ENCODE measurements around the gene SKAP1.

The SKAP1 gene

GRCh38 chr17:48444516-48445247 is 14.7 kb upstream of the SKAP1 start:
- Histone ChIP-seq H3K4me1 (ENCODE audit: insufficient read depth, low read length) (no peaks in the 10 kb centered on the region), H3K9ac (ENCODE audit: low read length) (no peak overlapping the region), H3K27ac (ENCODE audit: low read depth, low read length) (no peak overlapping the region), H3K4me3 (ENCODE audit: low read depth in 1 of 2, low read length in 2 of 2) (no peak overlapping the region), H3K36me3 (ENCODE audit: insufficient read depth, low read length) (no peaks in the 10 kb centered on the region), H3K27me3 (ENCODE audit: control insufficient read depth in 1 of 2, insufficient read depth in 2 of 2, low read length in 2 of 2) (no peaks in the 10 kb centered on the region), H3K9me3 (ENCODE audit: low read length) (no peaks in the 10 kb centered on the region)

GRCh38 chr17:48443712-48444111 is 13.7 kb upstream of the SKAP1 start:
- Histone ChIP-seq H3K27me3 (ENCODE audit: control insufficient read depth in 1 of 2, insufficient read depth in 2 of 2, low read length in 2 of 2) (no peaks in the 10 kb centered on the region), H3K27ac (ENCODE audit: low read depth, low read length) (no peak overlapping the region), H3K9ac (ENCODE audit: low read length) (no peak overlapping the region), H3K4me1 (ENCODE audit: insufficient read depth, low read length) (no peaks in the 10 kb centered on the region), H3K4me3 (ENCODE audit: low read depth in 1 of 2, low read length in 2 of 2) (no peak overlapping the region), H3K9me3 (ENCODE audit: low read length) (no peaks in the 10 kb centered on the region), H3K36me3 (ENCODE audit: insufficient read depth, low read length) (no peaks in the 10 kb centered on the region)

- H3K4me1 ChIP-seq (ENCODE audit: insufficient read depth, low read length) = no peaks in the 10 kb centered on the region
- no peak overlapping the region for H3K4me3 ChIP-seq (ENCODE audit: low read depth in 1 of 2, low read length in 2 of 2)
- H3K9ac ChIP-seq (ENCODE audit: low read length) = no peak overlapping the region
- no peak overlapping the region for H3K27ac ChIP-seq (ENCODE audit: low read depth, low read length)
- no peaks in the 10 kb centered on the region for H3K27me3 ChIP-seq (ENCODE audit: control insufficient read depth in 1 of 2, insufficient read depth in 2 of 2, low read length in 2 of 2)
- H3K36me3 ChIP-seq (ENCODE audit: insufficient read depth, low read length) = no peaks in the 10 kb centered on the region
- no peaks in the 10 kb centered on the region for H3K9me3 ChIP-seq (ENCODE audit: low read length)
These were observed 12.8 kb upstream of the SKAP1 start for GRCh38 chr17:48442819-48443218.

- Histone ChIP-seq H3K9ac (ENCODE audit: low read length) (no peak overlapping the region), H3K4me1 (ENCODE audit: insufficient read depth, low read length) (no peaks in the 10 kb centered on the region), H3K4me3 (ENCODE audit: low read depth in 1 of 2, low read length in 2 of 2) (no peak overlapping the region), H3K9me3 (ENCODE audit: low read length) (no peaks in the 10 kb centered on the region), H3K36me3 (ENCODE audit: insufficient read depth, low read length) (no peaks in the 10 kb centered on the region), H3K27me3 (ENCODE audit: control insufficient read depth in 1 of 2, insufficient read depth in 2 of 2, low read length in 2 of 2) (no peaks in the 10 kb centered on the region), H3K27ac (ENCODE audit: low read depth, low read length) (no peak overlapping the region)
These were observed 11.8 kb upstream of the SKAP1 start for GRCh38 chr17:48441862-48442261.

- Histone ChIP-seq H3K9me3 (ENCODE audit: low read length) (no peaks in the 10 kb centered on the region), H3K9ac (ENCODE audit: low read length) (no peak overlapping the region), H3K36me3 (ENCODE audit: insufficient read depth, low read length) (no peaks in the 10 kb centered on the region), H3K4me1 (ENCODE audit: insufficient read depth, low read length) (no peaks in the 10 kb centered on the region), H3K4me3 (ENCODE audit: low read depth in 1 of 2, low read length in 2 of 2) (no peak overlapping the region), H3K27me3 (ENCODE audit: control insufficient read depth in 1 of 2, insufficient read depth in 2 of 2, low read length in 2 of 2) (no peaks in the 10 kb centered on the region), H3K27ac (ENCODE audit: low read depth, low read length) (no peak overlapping the region)
These were observed 11.3 kb upstream of the SKAP1 start for GRCh38 chr17:48441231-48441711.

- H3K4me1 ChIP-seq (ENCODE audit: insufficient read depth, low read length) = no peaks in the 10 kb centered on the region
- no peaks in the 10 kb centered on the region for H3K36me3 ChIP-seq (ENCODE audit: insufficient read depth, low read length)
- H3K27me3 ChIP-seq (ENCODE audit: control insufficient read depth in 1 of 2, insufficient read depth in 2 of 2, low read length in 2 of 2) = no peaks in the 10 kb centered on the region
- no peak overlapping the region for H3K4me3 ChIP-seq (ENCODE audit: low read depth in 1 of 2, low read length in 2 of 2)
- no peak overlapping the region for H3K27ac ChIP-seq (ENCODE audit: low read depth, low read length)
- no peak overlapping the region for H3K9ac ChIP-seq (ENCODE audit: low read length)
- no peaks in the 10 kb centered on the region for H3K9me3 ChIP-seq (ENCODE audit: low read length)
These were observed 10.7 kb upstream of the SKAP1 start for GRCh38 chr17:48440669-48441068.

GRCh38 chr17:48439875-48440505 is 10.0 kb upstream of the SKAP1 start:
- H3K27ac ChIP-seq (ENCODE audit: low read depth, low read length) = no peak overlapping the region
- H3K36me3 ChIP-seq (ENCODE audit: insufficient read depth, low read length) = no peaks in the 10 kb centered on the region
- no peaks in the 10 kb centered on the region for H3K27me3 ChIP-seq (ENCODE audit: control insufficient read depth in 1 of 2, insufficient read depth in 2 of 2, low read length in 2 of 2)

GRCh38 chr17:48439110-48439850 is 9.3 kb upstream of the SKAP1 start:
- no peak overlapping the region for H3K9ac ChIP-seq (ENCODE audit: low read length)
- no peak overlapping the region for H3K27ac ChIP-seq (ENCODE audit: low read depth, low read length)
- no peaks in the 10 kb centered on the region for H3K27me3 ChIP-seq (ENCODE audit: control insufficient read depth in 1 of 2, insufficient read depth in 2 of 2, low read length in 2 of 2)
- H3K9me3 ChIP-seq (ENCODE audit: low read length) = no peaks in the 10 kb centered on the region
- H3K4me3 ChIP-seq (ENCODE audit: low read depth in 1 of 2, low read length in 2 of 2) = no peak overlapping the region
- no peaks in the 10 kb centered on the region for H3K36me3 ChIP-seq (ENCODE audit: insufficient read depth, low read length)
- no peaks in the 10 kb centered on the region for H3K4me1 ChIP-seq (ENCODE audit: insufficient read depth, low read length)

More at GRCh38 chr17:48439875-48440505, 10.0 kb upstream of the SKAP1 start:
- H3K9me3 ChIP-seq (ENCODE audit: low read length) = no peaks in the 10 kb centered on the region
- no peaks in the 10 kb centered on the region for H3K4me1 ChIP-seq (ENCODE audit: insufficient read depth, low read length)
- H3K4me3 ChIP-seq (ENCODE audit: low read depth in 1 of 2, low read length in 2 of 2) = no peak overlapping the region
- no peak overlapping the region for H3K9ac ChIP-seq (ENCODE audit: low read length)

GRCh38 chr17:48438516-48439061 is 8.6 kb upstream of the SKAP1 start:
- no peak overlapping the region for H3K4me3 ChIP-seq (ENCODE audit: low read depth in 1 of 2, low read length in 2 of 2)
- no peaks in the 10 kb centered on the region for H3K9me3 ChIP-seq (ENCODE audit: low read length)
- H3K27me3 ChIP-seq (ENCODE audit: control insufficient read depth in 1 of 2, insufficient read depth in 2 of 2, low read length in 2 of 2) = peaks cover 0 to 5% of the 10 kb centered on the region in 2 donors
- no peak overlapping the region for H3K27ac ChIP-seq (ENCODE audit: low read depth, low read length)
- H3K36me3 ChIP-seq (ENCODE audit: insufficient read depth, low read length) = no peaks in the 10 kb centered on the region
- no peak overlapping the region for H3K9ac ChIP-seq (ENCODE audit: low read length)
- H3K4me1 ChIP-seq (ENCODE audit: insufficient read depth, low read length) = no peaks in the 10 kb centered on the region

- Histone ChIP-seq H3K4me3 (ENCODE audit: low read depth in 1 of 2, low read length in 2 of 2) (no peak overlapping the region), H3K4me1 (ENCODE audit: insufficient read depth, low read length) (no peaks in the 10 kb centered on the region), H3K27me3 (ENCODE audit: control insufficient read depth in 1 of 2, insufficient read depth in 2 of 2, low read length in 2 of 2) (peaks cover 10 to 35% of the 10 kb centered on the region in 2 donors), H3K27ac (ENCODE audit: low read depth, low read length) (no peak overlapping the region), H3K36me3 (ENCODE audit: insufficient read depth, low read length) (no peaks in the 10 kb centered on the region), H3K9ac (ENCODE audit: low read length) (no peak overlapping the region), H3K9me3 (ENCODE audit: low read length) (no peaks in the 10 kb centered on the region)
These were observed 3.9 kb upstream of the SKAP1 start for GRCh38 chr17:48433896-48434295.

Data from muscle layer of colon (tissue), 2 donors.